H9 (cell line): ENCODE results near the gene ZDHHC24. TPM values are rescaled to one million over a fixed set of nuclear protein-coding genes. Genes with fewer than 3 reads are reported as not detected.

Experiments
- DNase-seq: peaks from one replicate; pipeline ENCODE4 v3.0.0-alpha.2; 2017
- H2AFZ ChIP-seq: one replicate; pipeline ENCODE4 v1.6.1; 2013; ENCODE audit warnings: mild to moderate bottlenecking, low read length, control low read depth, moderate library complexity
- H2AK5ac ChIP-seq: 2 replicates; pipeline ENCODE4 v1.6.1; 2013; ENCODE audit warnings: low read length, control low read depth, mixed read lengths; ENCODE audit not compliant: insufficient read length
- H2BK120ac ChIP-seq: one replicate; pipeline ENCODE4 v1.6.1; 2013; ENCODE audit warnings: low read depth, mild to moderate bottlenecking, low read length, control low read depth, inconsistent platforms; ENCODE audit not compliant: poor library complexity, severe bottlenecking
- H2BK12ac ChIP-seq: 2 replicates; pipeline ENCODE4 v1.6.1; 2013; ENCODE audit warnings: low read length, control low read depth, mixed read lengths, low read depth; ENCODE audit not compliant: insufficient read length
- H2BK15ac ChIP-seq: 2 replicates; pipeline ENCODE4 v1.6.1; 2013; ENCODE audit warnings: low read depth, low read length, control low read depth
- H2BK20ac ChIP-seq: one replicate; pipeline ENCODE4 v1.6.1; 2013; ENCODE audit warnings: low read depth, mild to moderate bottlenecking, low read length, control low read depth, inconsistent platforms; ENCODE audit not compliant: poor library complexity, severe bottlenecking
- H2BK5ac ChIP-seq: 2 replicates; pipeline ENCODE4 v1.6.1; 2013; ENCODE audit warnings: low read length, control low read depth, mixed read lengths; ENCODE audit not compliant: insufficient read length
- H3K14ac ChIP-seq: 2 replicates; pipeline ENCODE4 v1.6.1; 2013; ENCODE audit warnings: low read length, control low read depth; ENCODE audit not compliant: insufficient read depth
- H3K18ac ChIP-seq: 2 replicates; pipeline ENCODE4 v1.6.1; 2013; ENCODE audit warnings: low read depth, mild to moderate bottlenecking, mixed read lengths, low read length, control low read depth; ENCODE audit not compliant: insufficient read length
- H3K23ac ChIP-seq: 2 replicates; pipeline ENCODE4 v1.6.1; 2013; ENCODE audit warnings: low read length, control low read depth, mixed read lengths, low read depth; ENCODE audit not compliant: insufficient read length
- H3K23me2 ChIP-seq: 2 replicates; pipeline ENCODE4 v1.6.1; 2013; ENCODE audit warnings: low read depth, mild to moderate bottlenecking, mixed read lengths, low read length, control low read depth; ENCODE audit not compliant: insufficient read length, poor library complexity, severe bottlenecking
- H3K27ac ChIP-seq: 2 replicates; pipeline ENCODE4 v1.5.1; 2013; ENCODE audit warnings: low read length, control low read depth, mixed read lengths, low read depth; ENCODE audit not compliant: insufficient read length
- H3K27me3 ChIP-seq: 2 replicates; pipeline ENCODE4 v1.6.1; 2013; ENCODE audit warnings: low read length, control low read depth, inconsistent platforms; ENCODE audit not compliant: insufficient read depth
- H3K4ac ChIP-seq: 2 replicates; pipeline ENCODE4 v1.6.1; 2013; ENCODE audit warnings: low read depth, mild to moderate bottlenecking, control low read depth, inconsistent platforms, low read length, moderate library complexity
- H3K4me1 ChIP-seq: 2 replicates; pipeline ENCODE4 v1.6.1; 2013; ENCODE audit warnings: low read length, control low read depth, inconsistent platforms; ENCODE audit not compliant: insufficient read depth
- H3K4me2 ChIP-seq: 2 replicates; pipeline ENCODE4 v1.6.1; 2013; ENCODE audit warnings: low read length, control low read depth, mixed read lengths; ENCODE audit not compliant: insufficient read length, insufficient read depth
- H3K56ac ChIP-seq: 2 replicates; pipeline ENCODE4 v1.6.1; 2013; ENCODE audit warnings: low read depth, mild to moderate bottlenecking, mixed read lengths, low read length, control low read depth; ENCODE audit not compliant: insufficient read length
- H3K79me1 ChIP-seq: 2 replicates; pipeline ENCODE4 v1.6.1; 2013; ENCODE audit warnings: low read depth, mild to moderate bottlenecking, moderate library complexity, low read length, control low read depth, inconsistent platforms; ENCODE audit not compliant: insufficient read depth, poor library complexity, severe bottlenecking
- H3K79me2 ChIP-seq: 2 replicates; pipeline ENCODE4 v1.6.1; 2013; ENCODE audit warnings: low read length, control low read depth, inconsistent platforms; ENCODE audit not compliant: insufficient read depth
- H3K9ac ChIP-seq: 2 replicates; pipeline ENCODE4 v1.6.1; 2013; ENCODE audit warnings: low read length, control low read depth, mixed read lengths; ENCODE audit not compliant: insufficient read length; ENCODE audit errors: extremely low read depth
- H3K9me3 ChIP-seq: one replicate; pipeline ENCODE4 v1.6.1; 2013; ENCODE audit warnings: low read depth, low read length, inconsistent platforms; ENCODE audit not compliant: control insufficient read depth
- H3T11ph ChIP-seq: one replicate; pipeline ENCODE4 v1.6.1; 2013; ENCODE audit warnings: mild to moderate bottlenecking, low read length, control low read depth, inconsistent platforms
- H4K20me1 ChIP-seq: one replicate; pipeline ENCODE4 v1.6.1; 2013; ENCODE audit not compliant: control insufficient read depth, insufficient read length, insufficient read depth
- H4K5ac ChIP-seq: 2 replicates; pipeline ENCODE4 v1.6.1; 2013; ENCODE audit warnings: low read depth, mild to moderate bottlenecking, mixed read lengths, low read length, control low read depth; ENCODE audit not compliant: insufficient read length
- H4K8ac ChIP-seq: replicated peaks from 2 replicates; pipeline ENCODE4 v1.6.1; 2013; ENCODE audit warnings: low read length, control low read depth, mixed read lengths, low read depth; ENCODE audit not compliant: insufficient read length
- H4K91ac ChIP-seq: 2 replicates; pipeline ENCODE4 v1.6.1; 2013; ENCODE audit warnings: low read depth, mild to moderate bottlenecking, moderate library complexity, mixed read lengths, low read length, control low read depth; ENCODE audit not compliant: insufficient read length
- H3K27ac Mint-ChIP-seq, 3 experiments: 2 replicates in 2 of 3; 3 replicates in 1 of 3; pipeline ENCODE4 v1.8.0; 2020 to 2021; ENCODE audit warnings: mixed read lengths in 3 of 3, mild to moderate bottlenecking in 1 of 3, moderate library complexity in 1 of 3
- H3K27me3 Mint-ChIP-seq: 2 replicates; pipeline ENCODE4 v1.8.0; 2021; ENCODE audit warnings: low read depth, mild to moderate bottlenecking, moderate library complexity, mixed read lengths
- H3K36me3 Mint-ChIP-seq, 3 experiments: 2 replicates in 2 of 3; 3 replicates in 1 of 3; pipeline ENCODE4 v1.8.0; 2020 to 2021; ENCODE audit warnings: low read depth in 3 of 3, mixed read lengths in 3 of 3; ENCODE audit not compliant: insufficient read depth in 1 of 3
- H3K4me1 Mint-ChIP-seq, 2 experiments: 2 replicates each; pipeline ENCODE4 v1.8.0; 2020; ENCODE audit warnings: mixed read lengths in 2 of 2
- H3K4me3 Mint-ChIP-seq, 2 experiments: 2 replicates in 1 of 2; 3 replicates in 1 of 2; pipeline ENCODE4 v1.8.0; 2020 to 2021; ENCODE audit warnings: mild to moderate bottlenecking in 2 of 2, mixed read lengths in 2 of 2, moderate library complexity in 1 of 2
- H3K9me3 Mint-ChIP-seq, 2 experiments: 2 replicates in 1 of 2; 3 replicates in 1 of 2; pipeline ENCODE4 v1.8.0; 2020; ENCODE audit warnings: mild to moderate bottlenecking in 2 of 2, mixed read lengths in 2 of 2, moderate library complexity in 1 of 2
- CTCF ChIP-seq: fragments of 200-600 bp; sonication (generic); conservative IDR thresholded peaks from 3 replicates; pipeline ENCODE4 v1.8.0; 2021; ENCODE audit warnings: antibody characterized with exemption, mild to moderate bottlenecking
- WGBS: extraction: QIAGEN DNeasy Blood & Tissue Kit; methylation state at CpG from one replicate; pipeline ENCODE4 v1.1.7; 2013; ENCODE audit warnings: missing lambda C conversion rate, low lambda C conversion rate, mixed read lengths; ENCODE audit not compliant: insufficient read length; ENCODE audit errors: extremely low coverage; 5-methylcytosine and 5-hydroxymethylcytosine counted together
- total RNA-seq: library from RNA; stranded (reverse); gene quantifications from 2 replicates; pipeline ENCODE4 v1.2.1, GENCODE V29; 2021

The ZDHHC24 gene
- total RNA-seq, 1 experiment from 2014 or later: 8.9 TPM

- TF ChIP-seq CTCF: no peak
- Histone ChIP-seq H3K79me1 (no peaks in the 10 kb centered on the region), H3K23me2 (no peaks in the 10 kb centered on the region), H4K20me1 (no peaks in the 10 kb centered on the region), H3K9ac (no peak overlapping the region), H2BK5ac (no peak overlapping the region), H2AFZ (no peak overlapping the region), H2BK120ac (no peak overlapping the region), H4K91ac (no peak overlapping the region), H3K4ac (no peak overlapping the region), H3K27ac (no peak overlapping the region), H3K9me3 (no peaks in the 10 kb centered on the region), H3K27me3 (no peaks in the 10 kb centered on the region), H3K4me2 (no peak overlapping the region), H3K4me1 (no peaks in the 10 kb centered on the region), H2BK15ac (no peak overlapping the region), H2AK5ac (no peak overlapping the region), H4K5ac (no peak overlapping the region), H3K23ac (no peak overlapping the region), H3K79me2 (no peaks in the 10 kb centered on the region), H3K14ac (no peak overlapping the region), H3K18ac (no peak overlapping the region), H2BK12ac (no peak overlapping the region), H2BK20ac (no peak overlapping the region), H3T11ph (no peak overlapping the region), H3K56ac (no peak overlapping the region), H4K8ac (no peak overlapping the region)
- no peak for DNase-seq
- Mint-ChIP-seq H3K9me3 (no peaks in the 10 kb centered on the region), H3K27me3 (no peaks in the 10 kb centered on the region), H3K27ac (no peak overlapping the region; a peak in 1 of 7 replicates), H3K36me3 (peaks cover 7 to 71% (median 38%) of the 10 kb centered on the region in 3 experiments; a peak in 6 of 7 replicates), H3K4me1 (peaks cover 7 to 8% of the 10 kb centered on the region in 2 experiments), H3K4me3 (no peak overlapping the region)
- WGBS: no CpG with 5 or more reads among the region's 7 CpGs
Observed at GRCh38 chr11:66489636-66490035, 56.2 kb downstream of the ZDHHC24 start.
